ENCODE results near the gene HSPA12B. TPM values are rescaled to one million over a fixed set of nuclear protein-coding genes. Genes with fewer than 3 reads are reported as not detected.

Gene HSPA12B
- total and polyA plus RNA-seq, 2 of the 13 experiments (the other 11 are each of a cell fraction or from before 2014, with no cell fraction given) = 0.01 TPM; not detected in 1

GRCh38 chr20:3716195-3716834 lies 16.2 kb upstream of the HSPA12B start (continued):
- TF ChIP-seq ZNF639 (CRISPR knock-in tag; conservative IDR thresholded peaks at IDR 0.05) (no peak), ARHGAP35 (CRISPR knock-in tag; IDR thresholded peaks at IDR 0.05; ENCODE audit: borderline replicate concordance) (no peak), ATF7-NPFF (CRISPR knock-in tag; IDR thresholded peaks at IDR 0.05; ENCODE audit: low read depth) (no peak), ZNF160 (CRISPR knock-in tag; IDR thresholded peaks at IDR 0.05) (no peak), PAX8 (CRISPR knock-in tag; IDR thresholded peaks at IDR 0.05; ENCODE audit: borderline replicate concordance) (no peak), ZNF383 (CRISPR knock-in tag; IDR thresholded peaks at IDR 0.05; ENCODE audit: borderline replicate concordance) (no peak), ZFP1 (CRISPR knock-in tag; IDR thresholded peaks at IDR 0.05) (no peak), POGZ (CRISPR knock-in tag; IDR thresholded peaks at IDR 0.05) (no peak), NCOA5 (CRISPR knock-in tag; IDR thresholded peaks at IDR 0.05) (no peak), ZSCAN21 (CRISPR knock-in tag; IDR thresholded peaks at IDR 0.05; ENCODE audit: borderline replicate concordance) (0 out of 2 replicates have a peak, but pooled peaks have one; percentile 29), ZNF83 (CRISPR knock-in tag; IDR thresholded peaks at IDR 0.05; ENCODE audit: borderline replicate concordance) (no peak), TBX3 (IDR thresholded peaks at IDR 0.05; ENCODE audit: borderline replicate concordance) (no peak), ZNF580 (CRISPR knock-in tag; IDR thresholded peaks at IDR 0.05; ENCODE audit: borderline replicate concordance, low read depth) (no peak), FLYWCH1 (CRISPR knock-in tag; IDR thresholded peaks at IDR 0.05) (no peak), SSRP1 (CRISPR knock-in tag; IDR thresholded peaks at IDR 0.05) (no peak), EED (CRISPR knock-in tag; IDR thresholded peaks at IDR 0.05) (no peak), PCBP1 (IDR thresholded peaks at IDR 0.05; ENCODE audit: borderline replicate concordance, low read depth, low read length) (no peak), ZBTB38 (CRISPR knock-in tag; IDR thresholded peaks at IDR 0.05) (no peak), CTCF (CRISPR knock-in tag; IDR thresholded peaks at IDR 0.05) (peak; percentile 96), USF2 (IDR thresholded peaks at IDR 0.05; ENCODE audit: low read depth, low read length) (no peak), USF2 (CRISPR knock-in tag; IDR thresholded peaks at IDR 0.05; ENCODE audit: borderline replicate concordance) (no peak), FOXK1 (CRISPR knock-in tag; IDR thresholded peaks at IDR 0.05; ENCODE audit: borderline replicate concordance, low read depth) (0 out of 2 replicates have a peak, but pooled peaks have one; percentile 36), ZFYVE20 (CRISPR knock-in tag; IDR thresholded peaks at IDR 0.05; ENCODE audit: borderline replicate concordance, low read depth) (no peak), DNMT3B (CRISPR knock-in tag; conservative IDR thresholded peaks at IDR 0.05) (no peak), ZFY (CRISPR knock-in tag; IDR thresholded peaks at IDR 0.05) (no peak), SNRNP70 (IDR thresholded peaks at IDR 0.05; ENCODE audit: low read depth, low read length) (no peak), ZNF207 (IDR thresholded peaks at IDR 0.05; ENCODE audit: borderline replicate concordance) (no peak)

Measured in HepG2 (cell line).